Activated CD8-positive, alpha-beta memory T cell treated with anti-CD3 and anti-CD28 coated beads, Interleukin-2, amount 50 U/mL, for 1 hour (primary cell): ENCODE measurements around the gene CX3CR1.

Source experiments
- DNase-seq: peaks from one replicate; pipeline ENCODE4 v3.0.0-alpha.2; 2020; ENCODE audit errors: extremely low read depth

Gene CX3CR1

DNA sequence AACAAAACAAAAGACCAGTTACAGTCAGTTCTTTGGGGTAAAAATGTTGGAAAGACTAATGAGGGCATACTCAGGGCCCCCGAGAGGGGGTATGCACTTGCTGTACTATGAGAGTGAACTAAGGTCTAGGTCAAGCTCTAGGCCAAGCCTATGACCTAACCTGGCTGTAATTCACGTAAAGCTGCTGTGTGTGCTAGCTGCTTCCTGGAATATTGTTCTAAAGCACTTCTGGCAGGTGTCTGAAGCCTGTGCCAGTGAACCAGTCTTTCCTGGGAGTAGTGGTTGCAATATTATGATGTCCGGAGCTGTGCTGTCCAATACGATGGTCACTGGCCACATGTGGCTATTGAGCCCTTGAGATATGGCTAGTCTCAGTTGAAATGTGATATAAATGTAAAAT, 13.1 kb upstream of the CX3CR1 start:
- DNase-seq, result no peak

DNA sequence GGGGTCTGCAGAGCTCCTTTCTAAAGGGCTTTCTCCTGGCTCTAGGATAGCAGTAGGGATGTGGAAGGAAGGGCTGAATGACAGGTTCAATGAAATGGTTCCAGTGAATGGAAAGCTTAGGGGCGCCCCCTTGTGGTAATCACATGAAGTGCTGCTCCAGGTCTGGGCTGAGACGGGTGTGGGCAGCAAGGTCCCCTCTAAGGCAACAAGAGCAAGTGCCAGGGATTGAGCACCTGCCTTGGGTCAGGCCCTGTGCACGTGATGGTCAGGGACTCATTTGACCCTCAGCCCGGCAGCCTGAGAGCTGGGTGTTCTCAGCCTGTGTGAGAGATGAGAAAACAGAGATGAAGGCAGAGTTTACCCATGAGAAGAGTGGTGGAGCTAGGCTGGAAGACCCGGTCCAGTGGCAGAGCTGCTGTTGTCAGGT, 12.1 kb upstream of the CX3CR1 start:
- peak; percentile 40 for DNase-seq

GRCh38 chr3:39290255-39290654, 10.4 kb upstream of the CX3CR1 start:
- DNase-seq, result no peak

GRCh38 chr3:39289107-39289506, 9.3 kb upstream of the CX3CR1 start:
- no peak for DNase-seq

DNA sequence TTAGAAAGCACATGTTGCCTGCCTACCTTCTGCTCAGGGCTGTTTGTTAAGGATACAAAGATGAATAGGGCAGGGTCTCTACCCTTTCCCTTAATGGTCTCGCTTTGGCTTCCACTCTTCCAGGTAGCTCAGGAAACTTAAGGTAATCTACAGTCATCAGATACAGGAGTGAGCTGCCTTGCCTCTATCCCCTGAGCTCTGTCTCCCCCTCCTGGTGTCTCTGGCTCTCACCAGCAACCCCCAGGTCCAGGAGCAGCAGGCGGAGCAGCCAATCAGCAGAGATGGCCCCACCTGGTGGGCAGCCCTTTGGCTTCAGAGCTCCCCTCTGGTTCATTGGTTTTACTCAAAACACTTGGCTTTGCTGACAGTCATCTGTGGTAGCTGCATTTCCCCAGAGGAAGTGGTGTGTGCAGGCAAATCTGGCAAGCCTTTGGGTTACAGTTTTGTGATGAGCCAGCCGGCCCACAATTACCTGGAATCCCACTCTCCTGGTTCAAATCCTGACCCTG, 8.5 kb upstream of the CX3CR1 start:
- peak; percentile 55 for DNase-seq

DNA sequence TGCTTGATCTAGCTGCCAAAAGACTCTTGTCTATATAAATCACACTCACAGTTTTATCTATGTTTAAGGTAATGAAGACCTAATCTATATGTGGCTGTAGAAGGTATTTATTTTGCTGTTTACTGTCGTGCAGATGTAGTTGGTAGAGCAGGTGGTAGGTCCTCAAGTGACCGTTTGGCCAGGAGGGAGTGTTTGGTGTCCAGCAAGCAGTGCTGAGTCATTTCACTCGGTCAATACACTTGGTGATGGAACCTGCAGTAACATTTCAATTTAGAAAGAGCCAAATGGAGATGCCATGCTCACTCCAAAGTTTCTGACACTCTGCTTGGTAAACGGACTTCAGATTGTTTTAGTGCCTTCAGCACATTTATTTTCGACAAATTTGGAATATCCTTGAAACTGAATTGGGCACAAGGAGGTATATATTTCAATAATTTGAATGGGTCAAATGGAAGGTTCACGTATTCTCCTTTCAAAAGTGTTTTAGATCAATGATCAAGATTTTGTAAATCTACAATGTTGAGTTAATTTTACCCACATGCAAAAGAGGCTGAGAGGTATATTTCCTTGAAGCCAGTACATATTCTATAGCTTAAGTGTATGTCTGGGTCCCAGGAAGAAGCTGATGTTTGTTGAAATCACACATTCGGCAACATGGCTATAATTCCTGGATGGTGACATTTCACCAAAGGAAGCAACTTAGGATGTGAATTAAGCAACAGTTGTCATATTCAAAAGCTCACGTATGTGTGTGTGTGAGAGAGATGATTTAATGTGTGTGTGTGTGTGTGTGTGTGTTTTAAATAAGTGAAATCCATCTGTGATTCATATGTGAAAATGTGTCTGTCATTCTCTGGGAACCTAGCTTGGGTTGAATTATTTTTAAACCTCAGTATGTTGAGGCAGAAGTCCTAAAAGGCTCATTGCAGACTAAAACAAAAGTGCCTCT, 7.7 kb upstream of the CX3CR1 start:
- DNase-seq, result no peak

DNA sequence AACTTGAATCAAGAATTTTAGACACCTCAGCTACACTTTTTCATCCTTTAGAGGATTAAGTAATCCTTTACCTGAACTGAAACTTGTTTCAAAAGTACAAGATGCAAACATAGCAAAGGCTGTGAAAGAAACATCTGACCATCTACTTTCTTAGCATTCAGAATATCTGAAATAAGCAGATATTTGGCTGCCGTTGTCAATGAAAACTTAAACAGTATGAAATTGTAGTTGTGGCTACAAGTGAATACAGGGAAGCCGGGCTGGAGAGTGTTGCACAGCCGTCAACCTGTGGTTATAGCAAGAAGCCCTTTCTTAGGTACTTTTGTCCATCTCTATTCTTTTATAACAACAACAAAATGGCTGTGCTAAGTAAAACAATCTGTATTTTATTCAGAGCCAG, 6.9 kb upstream of the CX3CR1 start:
- DNase-seq, result no peak

DNA sequence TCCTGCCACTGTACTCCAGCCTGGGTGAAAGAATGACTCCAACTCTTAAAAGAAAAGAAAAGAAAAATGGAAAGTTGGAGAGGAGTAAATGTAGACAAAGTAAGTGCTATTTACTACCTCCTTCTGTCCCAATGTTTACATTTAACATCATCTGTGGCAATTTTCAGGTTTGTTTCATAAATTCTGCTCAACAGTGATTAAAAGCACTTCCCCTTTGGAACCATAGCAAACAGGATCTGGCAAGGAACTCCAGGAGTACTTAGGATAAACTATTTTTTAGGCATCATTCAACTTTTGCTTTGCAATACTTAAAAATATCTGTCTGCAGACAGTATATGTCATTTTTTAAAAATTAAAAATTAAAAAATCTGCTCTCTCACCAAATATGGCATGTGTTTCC, 5.5 kb upstream of the CX3CR1 start:
- no peak for DNase-seq

- DNase-seq, result no peak
These were observed 4.6 kb upstream of the CX3CR1 start for GRCh38 chr3:39284457-39284881.

DNA sequence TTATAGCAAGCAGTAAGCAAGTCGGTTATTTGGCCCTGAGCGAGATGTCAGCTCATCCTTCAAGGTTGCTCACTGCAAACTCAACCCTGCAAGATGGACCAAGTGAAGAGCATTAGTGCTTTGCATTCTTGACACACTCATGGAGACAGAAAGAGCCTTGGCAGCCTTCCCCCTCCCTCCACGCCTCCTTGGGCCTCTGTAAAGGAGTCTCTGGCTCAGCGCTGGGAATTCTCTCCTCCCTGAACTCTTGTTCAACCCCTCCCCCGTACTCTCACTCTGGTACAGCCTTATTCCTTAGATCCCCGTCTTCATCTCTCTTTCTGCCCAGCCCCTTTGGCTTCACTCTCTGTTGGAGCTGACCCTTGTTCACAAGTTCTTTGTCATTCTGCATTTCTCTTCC, 2.2 kb upstream of the CX3CR1 start:
- no peak for DNase-seq

DNA sequence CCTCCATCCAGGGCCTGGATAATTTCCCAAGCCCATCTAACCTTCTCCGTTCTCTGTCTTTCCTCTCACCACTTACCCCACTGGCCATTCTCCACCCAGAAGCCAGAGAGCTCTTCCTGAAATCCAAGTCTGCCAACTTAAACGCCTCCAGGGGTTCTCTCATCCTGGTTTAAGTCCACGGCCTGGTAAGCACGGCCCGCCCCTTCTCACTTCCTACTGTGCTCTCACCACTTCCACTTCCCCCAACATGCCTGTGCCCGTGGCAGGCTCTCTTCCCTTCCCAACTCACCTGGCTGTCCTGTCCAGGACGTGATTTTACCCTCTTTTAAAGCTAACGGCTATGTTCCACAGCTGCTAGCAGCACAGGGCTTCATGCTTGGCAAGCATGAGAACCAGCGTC, 1.7 kb upstream of the CX3CR1 start:
- no peak for DNase-seq

- no peak for DNase-seq
These were observed 735 bp upstream of the CX3CR1 start for GRCh38 chr3:39280571-39280970.

- no peak for DNase-seq
These were observed 1.3 kb downstream of the CX3CR1 start for GRCh38 chr3:39278616-39278935.

GRCh38 chr3:39277893-39278615, 1.8 kb downstream of the CX3CR1 start:
- no peak for DNase-seq

GRCh38 chr3:39276746-39277145, 3.1 kb downstream of the CX3CR1 start:
- DNase-seq, result no peak

- DNase-seq, result no peak
These were observed 3.8 kb downstream of the CX3CR1 start for GRCh38 chr3:39275963-39276593.

DNA sequence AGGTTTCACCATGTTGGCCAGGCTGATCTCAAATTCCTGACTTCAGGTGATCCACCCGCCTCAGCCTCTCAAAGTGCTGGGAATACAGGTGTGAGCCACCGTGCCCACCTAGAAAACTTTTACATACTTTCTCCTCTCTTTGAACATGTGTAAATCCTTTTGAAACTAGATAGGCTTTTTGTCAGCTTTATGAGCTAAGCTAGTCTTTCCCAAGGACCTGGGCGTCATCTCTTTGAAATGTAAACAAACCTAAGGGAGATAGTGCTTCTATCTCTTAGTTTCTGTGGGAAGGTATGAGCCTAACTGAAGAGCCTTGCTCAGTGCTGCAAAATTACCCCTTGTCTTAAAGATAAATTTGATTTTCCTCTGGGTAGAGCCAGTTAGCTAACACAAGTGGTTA, 4.8 kb downstream of the CX3CR1 start:
- no peak for DNase-seq

DNA sequence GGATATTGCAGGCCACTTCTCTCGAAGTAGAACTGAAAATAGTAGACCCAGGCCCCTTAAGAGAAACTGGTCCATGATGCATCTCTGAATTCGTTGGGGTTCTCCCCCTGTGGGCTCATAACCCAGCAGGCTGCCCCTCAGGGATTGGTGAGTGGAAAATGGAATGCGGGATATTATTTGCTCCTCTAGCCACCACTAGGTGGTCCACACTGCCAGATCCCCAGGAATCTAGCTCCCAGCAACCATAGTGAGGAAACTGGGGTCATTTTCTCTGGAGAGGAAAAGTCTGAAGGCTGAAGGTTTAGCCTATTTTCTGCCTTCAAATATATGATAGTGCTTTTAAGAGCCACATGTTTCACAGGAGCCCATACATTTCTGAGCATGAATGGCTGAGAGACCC, 6.7 kb downstream of the CX3CR1 start:
- DNase-seq, result no peak

GRCh38 chr3:39272191-39272590, 7.6 kb downstream of the CX3CR1 start:
- DNase-seq, result no peak

DNA sequence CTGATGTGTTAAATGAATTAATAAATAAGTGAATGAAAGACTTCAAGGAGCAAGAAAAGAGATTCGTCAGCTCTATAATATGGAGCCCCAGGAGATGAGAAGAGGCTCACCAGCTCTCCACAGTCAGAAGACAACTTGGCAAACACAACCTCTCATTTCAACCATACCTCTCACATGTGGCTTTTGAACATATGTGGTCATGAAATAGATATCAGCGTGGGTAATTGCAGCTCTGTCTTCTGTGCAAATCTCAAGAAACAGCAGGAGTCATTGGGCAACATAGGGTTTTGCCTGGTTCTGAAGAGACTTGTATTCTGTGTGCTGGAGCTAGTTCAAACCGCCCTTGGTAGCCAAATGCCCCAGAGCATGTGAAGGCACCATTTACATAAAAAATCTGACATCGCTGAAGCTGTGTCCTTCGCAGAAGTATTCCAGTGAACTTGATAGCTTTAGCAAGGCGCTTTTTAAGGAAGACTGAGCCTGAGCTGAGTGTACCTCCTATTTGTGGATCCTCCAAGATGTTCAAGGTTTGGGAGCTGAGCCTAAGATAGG, 8.4 kb downstream of the CX3CR1 start:
- DNase-seq, result no peak

GRCh38 chr3:39269528-39269927, 10.3 kb downstream of the CX3CR1 start:
- DNase-seq, result no peak

DNA sequence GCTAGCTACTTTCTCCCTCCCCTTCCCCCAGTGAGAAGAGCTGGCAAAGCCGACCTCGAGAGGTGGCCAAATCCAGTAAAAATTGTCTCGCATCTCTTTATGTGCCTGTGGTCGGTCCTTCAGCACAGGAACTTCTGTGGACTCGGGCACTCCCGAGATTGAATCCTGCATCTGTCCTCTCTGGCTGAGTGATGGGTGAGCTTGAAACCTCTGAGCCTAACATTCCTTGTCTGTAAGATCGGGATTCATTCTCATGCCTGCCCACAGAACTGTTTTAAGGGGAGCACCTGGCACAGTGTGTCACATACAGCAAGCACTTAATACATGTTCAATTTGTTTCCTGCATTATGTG, 11.3 kb downstream of the CX3CR1 start:
- no peak for DNase-seq
